ENCODE data around the gene ABCA1. TPM values are rescaled to one million over a fixed set of nuclear protein-coding genes. Genes with fewer than 3 reads are reported as not detected.

The ABCA1 gene
- polyA plus RNA-seq, 3 donors = 2.0 to 5.1 (median 2.7) TPM

DNA sequence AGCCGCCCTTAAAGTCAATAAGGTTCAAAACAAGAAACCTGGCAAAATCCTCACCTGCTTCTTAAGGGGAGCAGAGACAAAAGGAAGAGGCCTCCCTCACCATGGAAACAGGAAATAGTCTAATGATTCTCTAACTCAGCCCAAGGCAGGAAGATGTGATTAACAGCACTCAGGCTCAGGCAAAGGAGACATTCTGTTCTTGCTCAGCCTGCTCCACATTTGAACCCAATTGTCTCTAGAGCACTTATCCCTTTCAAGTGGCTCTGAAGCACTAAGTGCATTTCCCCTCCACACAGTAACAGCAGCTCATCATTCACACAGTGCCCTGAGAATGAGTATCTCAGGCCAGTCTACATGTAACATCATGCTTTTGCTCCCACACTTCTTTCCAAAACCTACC is 91.7 kb downstream of the ABCA1 start:
- Histone ChIP-seq H3K9ac (ENCODE audit: insufficient read depth, low read length, poor library complexity, severe bottlenecking) (no peak overlapping the region), H2AFZ (ENCODE audit: insufficient read depth, low read depth, low read length, poor library complexity, severe bottlenecking) (no peak overlapping the region), H3K4me2 (replicated peaks; ENCODE audit: extremely low read depth, low read length, poor library complexity, severe bottlenecking) (no peak overlapping the region), H3K9me3 (replicated peaks in 1 of 2; ENCODE audit: control insufficient read depth in 1 of 2, insufficient read depth in 1 of 2, low read length in 2 of 2) (no peaks in the 10 kb centered on the region), H3K27me3 (ENCODE audit: control insufficient read depth in 2 of 2, insufficient read depth in 2 of 2, low read length in 2 of 2) (no peaks in the 10 kb centered on the region), H4K20me1 (ENCODE audit: insufficient read depth, low read length) (no peaks in the 10 kb centered on the region), H3K27ac (ENCODE audit: low read depth in 1 of 2, low read length in 2 of 2) (peak overlapping the region in 1 of 2 donors; percentile 25), H3K79me2 (ENCODE audit: insufficient read depth, low read length) (no peaks in the 10 kb centered on the region), H3K4me3 (replicated peaks in 1 of 3; ENCODE audit: low read depth in 2 of 3, low read length in 3 of 3) (no peak overlapping the region), H3K4me1 (ENCODE audit: control insufficient read depth in 1 of 2, insufficient read depth in 2 of 2, low read length in 2 of 2) (peaks cover 29 to 33% of the 10 kb centered on the region in 2 donors), H3K36me3 (replicated peaks in 1 of 2; ENCODE audit: control insufficient read depth in 1 of 2, insufficient read depth in 2 of 2, low read length in 2 of 2) (peaks cover 40 to 58% of the 10 kb centered on the region in 2 donors)
- DNase-seq = peak in 2 of 3 donors; percentile 15 to 27
- Mint-ChIP-seq H3K27ac (peak overlapping the region in 3 of 7 donors; percentile 58 to 83 (median 79)), H3K4me3 (no peak overlapping the region), H3K36me3 (peaks cover 71 to 91% of the 10 kb centered on the region in 2 donors), H3K9me3 (peaks cover 0 to 1% (median 0%) of the 10 kb centered on the region in 7 donors), H3K4me1 (peaks cover 34% of the 10 kb centered on the region), H3K27me3 (ENCODE audit: low read depth in 3 of 3) (no peaks in the 10 kb centered on the region)
- intact Hi-C loops (cut with micrococcal nuclease) = no loop called here
- no peak for TF ChIP-seq CTCF (IDR thresholded peaks at IDR 0.05)
- whole genome bisulfite sequencing (ENCODE audit: insufficient coverage) = no CpG with 5 or more reads among the region's 1 CpG

- no peak for TF ChIP-seq CTCF (IDR thresholded peaks at IDR 0.05)
- Histone ChIP-seq H2AFZ (ENCODE audit: insufficient read depth, low read depth, low read length, poor library complexity, severe bottlenecking) (no peak overlapping the region), H3K4me2 (replicated peaks; ENCODE audit: extremely low read depth, low read length, poor library complexity, severe bottlenecking) (no peak overlapping the region), H3K4me1 (ENCODE audit: control insufficient read depth in 1 of 2, insufficient read depth in 2 of 2, low read length in 2 of 2) (peaks cover 36 to 42% of the 10 kb centered on the region in 2 donors), H3K9me3 (replicated peaks in 1 of 2; ENCODE audit: control insufficient read depth in 1 of 2, insufficient read depth in 1 of 2, low read length in 2 of 2) (no peaks in the 10 kb centered on the region), H3K27ac (ENCODE audit: low read depth in 1 of 2, low read length in 2 of 2) (peak overlapping the region; percentile 21 to 25), H3K4me3 (replicated peaks in 1 of 3; ENCODE audit: low read depth in 2 of 3, low read length in 3 of 3) (no peak overlapping the region), H3K9ac (ENCODE audit: insufficient read depth, low read length, poor library complexity, severe bottlenecking) (no peak overlapping the region), H4K20me1 (ENCODE audit: insufficient read depth, low read length) (no peaks in the 10 kb centered on the region), H3K79me2 (ENCODE audit: insufficient read depth, low read length) (no peaks in the 10 kb centered on the region), H3K27me3 (ENCODE audit: control insufficient read depth in 2 of 2, insufficient read depth in 2 of 2, low read length in 2 of 2) (no peaks in the 10 kb centered on the region), H3K36me3 (replicated peaks in 1 of 2; ENCODE audit: control insufficient read depth in 1 of 2, insufficient read depth in 2 of 2, low read length in 2 of 2) (peaks cover 38 to 60% of the 10 kb centered on the region in 2 donors)
- Mint-ChIP-seq H3K36me3 (peaks cover 74 to 93% of the 10 kb centered on the region in 2 donors), H3K27me3 (ENCODE audit: low read depth in 3 of 3) (no peaks in the 10 kb centered on the region), H3K27ac (peak overlapping the region; percentile 58 to 83 (median 74)), H3K9me3 (peaks cover 0 to 1% (median 0%) of the 10 kb centered on the region in 7 donors), H3K4me1 (peaks cover 42% of the 10 kb centered on the region), H3K4me3 (no peak overlapping the region)
- 33% methylated on average over 2 of the region's 3 CpGs for WGBS (ENCODE audit: insufficient coverage)
- DNase-seq = peak; percentile 57 to 68 (median 60)
- intact Hi-C loops (cut with micrococcal nuclease) = no loop called here
Measured at GRCh38 chr9:104835161-104835560, 92.8 kb downstream of the ABCA1 start.

Measured in CD14-positive monocyte (primary cell).